IMR-90 (cell line): ENCODE measurements around the gene OR14I1. TPM values are rescaled to one million over a fixed set of nuclear protein-coding genes. Genes with fewer than 3 reads are reported as not detected.

Experiments
- ATAC-seq: fragments of 200-7000 bp; cut with Tn5 transposase; 2 replicates; pipeline ENCODE4 v1.9.1; 2020; ENCODE audit warnings: low read depth, mild to moderate bottlenecking, moderate library complexity
- BruUV-seq: library from RNA; stranded (reverse); fragments of 400-500 nt; replicated peaks from 2 replicates; lab custom pipeline; 2021; lab: Mats Ljungman, UMichigan
- CTCF ChIA-PET: fragments of 300-600 bp; formaldehyde crosslinking; extraction: SDS; loops from one replicate; lab custom pipeline; 2021; ENCODE audit warnings: antibody characterized with exemption; lab: Yijun Ruan, JAX
- POLR2A ChIA-PET: fragments of 300-600 bp; sonication (Branson Sonifier 250); formaldehyde crosslinking; loops from one replicate; lab custom pipeline; 2022; ENCODE audit warnings: antibody characterized with exemption; ENCODE audit not compliant: unreplicated experiment; lab: Charles Lee
- DNase-seq: peaks from one replicate; pipeline ENCODE4 v3.0.0; 2013
- H2AFZ ChIP-seq: replicated peaks from 2 replicates; pipeline ENCODE3; 2013; ENCODE audit warnings: low read length, mild to moderate bottlenecking; ENCODE audit not compliant: poor library complexity
- H2AK5ac ChIP-seq: 2 replicates; pipeline ENCODE4 v1.6.1; 2013; ENCODE audit warnings: low read depth, low read length, inconsistent platforms
- H2AK9ac ChIP-seq: replicated peaks from 2 replicates; pipeline ENCODE3; 2013; ENCODE audit warnings: mild to moderate bottlenecking, low read depth, low read length, moderate library complexity; ENCODE audit not compliant: poor library complexity
- H2BK120ac ChIP-seq: 2 replicates; pipeline ENCODE4 v1.6.1; 2013; ENCODE audit warnings: low read depth, low read length, inconsistent platforms
- H2BK15ac ChIP-seq: 3 replicates; pipeline ENCODE4 v1.6.1; 2013; ENCODE audit warnings: low read depth, low read length, inconsistent platforms
- H2BK20ac ChIP-seq: 2 replicates; pipeline ENCODE4 v1.6.1; 2013; ENCODE audit warnings: low read depth, mild to moderate bottlenecking, inconsistent platforms, low read length, moderate library complexity
- H2BK5ac ChIP-seq: 2 replicates; pipeline ENCODE4 v1.6.1; 2013; ENCODE audit warnings: mild to moderate bottlenecking, low read depth, low read length, inconsistent platforms; ENCODE audit not compliant: poor library complexity, severe bottlenecking
- H3K14ac ChIP-seq: replicated peaks from 2 replicates; pipeline ENCODE4 v1.6.1; 2013; ENCODE audit warnings: low read depth, low read length, inconsistent platforms
- H3K18ac ChIP-seq: 2 replicates; pipeline ENCODE4 v1.6.1; 2013; ENCODE audit warnings: low read depth, low read length, control low read depth
- H3K23ac ChIP-seq: 2 replicates; pipeline ENCODE4 v1.6.1; 2013; ENCODE audit warnings: low read depth, low read length, inconsistent platforms
- H3K27ac ChIP-seq: 2 replicates; pipeline ENCODE4 v1.5.1; 2013; ENCODE audit warnings: mild to moderate bottlenecking, control low read depth, low read length; ENCODE audit not compliant: insufficient read depth
- H3K27me3 ChIP-seq: 2 replicates; pipeline ENCODE4 v1.6.1; 2013; ENCODE audit warnings: low read length; ENCODE audit not compliant: control insufficient read depth, insufficient read depth
- H3K36me3 ChIP-seq: 2 replicates; pipeline ENCODE4 v1.6.1; 2013; ENCODE audit warnings: low read length, mixed read lengths; ENCODE audit not compliant: control insufficient read depth, insufficient read depth
- H3K4ac ChIP-seq: 2 replicates; pipeline ENCODE4 v1.6.1; 2013; ENCODE audit warnings: low read depth, low read length, inconsistent platforms
- H3K4me1 ChIP-seq: 2 replicates; pipeline ENCODE4 v1.6.1; 2013; ENCODE audit warnings: low read length, mixed read lengths; ENCODE audit not compliant: control insufficient read depth, insufficient read depth
- H3K4me2 ChIP-seq: 2 replicates; pipeline ENCODE4 v1.6.1; 2013; ENCODE audit warnings: low read depth, mild to moderate bottlenecking, control low read depth, low read length, moderate library complexity
- H3K4me3 ChIP-seq: 2 replicates; pipeline ENCODE4 v1.5.1; 2013; ENCODE audit warnings: low read depth, mild to moderate bottlenecking, control low read depth, low read length, moderate library complexity; ENCODE audit not compliant: insufficient read depth
- H3K56ac ChIP-seq: 2 replicates; pipeline ENCODE4 v1.6.1; 2013; ENCODE audit warnings: low read length, inconsistent platforms; ENCODE audit not compliant: insufficient read depth; ENCODE audit errors: extremely low read depth
- H3K79me1 ChIP-seq, 2 experiments: 2 replicates each; pipeline ENCODE4 v1.6.1; 2013; ENCODE audit warnings: low read length in 2 of 2, inconsistent platforms in 1 of 2, low read depth in 1 of 2
- H3K9ac ChIP-seq: 2 replicates; pipeline ENCODE4 v1.6.1; 2013; ENCODE audit warnings: low read depth, low read length, control low read depth
- H3K9me1 ChIP-seq: 2 replicates; pipeline ENCODE4 v1.6.1; 2013; ENCODE audit warnings: low read length, inconsistent platforms; ENCODE audit not compliant: insufficient read depth
- H3K9me3 ChIP-seq: 2 replicates; pipeline ENCODE4 v1.6.1; 2013; ENCODE audit warnings: low read length; ENCODE audit not compliant: control insufficient read depth, insufficient read depth
- H4K20me1 ChIP-seq: 2 replicates; pipeline ENCODE4 v1.6.1; 2013; ENCODE audit warnings: low read length, inconsistent platforms; ENCODE audit not compliant: insufficient read depth
- H4K5ac ChIP-seq: 2 replicates; pipeline ENCODE4 v1.6.1; 2013; ENCODE audit warnings: mild to moderate bottlenecking, low read depth, low read length, control low read depth
- H4K8ac ChIP-seq, 2 experiments: 2 replicates each; pipeline ENCODE4 v1.6.1; 2013; ENCODE audit warnings: low read depth in 2 of 2, low read length in 2 of 2, control low read depth in 1 of 2, inconsistent platforms in 1 of 2
- H4K91ac ChIP-seq: 2 replicates; pipeline ENCODE4 v1.6.1; 2013; ENCODE audit warnings: low read depth, low read length, inconsistent platforms; ENCODE audit not compliant: insufficient read depth
- BHLHE40 ChIP-seq: fragments of 150-350 bp; IDR thresholded peaks from 2 replicates; pipeline ENCODE4 v1.6.1; 2016; ENCODE audit warnings: mild to moderate bottlenecking, low read depth, low read length
- CEBPB ChIP-seq: IDR thresholded peaks from 2 replicates; pipeline ENCODE4 v1.6.1; 2012; ENCODE audit warnings: low read depth, low read length, improper control_type of control experiment
- CHD1 ChIP-seq: IDR thresholded peaks from 2 replicates; pipeline ENCODE4 v1.6.1; 2012; ENCODE audit warnings: low read depth, low read length, improper control_type of control experiment
- FOS ChIP-seq: fragments of 150-350 bp; IDR thresholded peaks from 2 replicates; pipeline ENCODE4 v1.6.1; 2016; ENCODE audit warnings: low read depth, low read length
- MAFK ChIP-seq: IDR thresholded peaks from 2 replicates; pipeline ENCODE4 v1.6.1; 2012; ENCODE audit warnings: low read depth, low read length, improper control_type of control experiment
- MAZ ChIP-seq: IDR thresholded peaks from 2 replicates; pipeline ENCODE4 v1.6.1; 2012; ENCODE audit warnings: low read depth, mild to moderate bottlenecking, low read length, improper control_type of control experiment, moderate library complexity, borderline replicate concordance
- MXI1 ChIP-seq: IDR thresholded peaks from 2 replicates; pipeline ENCODE4 v1.6.1; 2012; ENCODE audit warnings: low read depth, mild to moderate bottlenecking, low read length, moderate library complexity, borderline replicate concordance
- NFE2L2 ChIP-seq: fragments of 150-350 bp; IDR thresholded peaks from 2 replicates; pipeline ENCODE4 v1.6.1; 2016; ENCODE audit warnings: low read depth, mild to moderate bottlenecking, low read length
- POLR2A ChIP-seq: IDR thresholded peaks from 2 replicates; pipeline ENCODE4 v1.6.1; 2012; ENCODE audit warnings: mild to moderate bottlenecking, low read depth, low read length
- RAD21 ChIP-seq: IDR thresholded peaks from 2 replicates; pipeline ENCODE4 v1.6.1; 2012; ENCODE audit warnings: low read length, improper control_type of control experiment
- RCOR1 ChIP-seq: IDR thresholded peaks from 2 replicates; pipeline ENCODE4 v1.6.1; 2012; ENCODE audit warnings: mild to moderate bottlenecking, low read length, improper control_type of control experiment; ENCODE audit not compliant: insufficient replicate concordance
- RFX5 ChIP-seq: IDR thresholded peaks from 2 replicates; pipeline ENCODE4 v1.8.0; 2012; ENCODE audit warnings: low read depth, mild to moderate bottlenecking, low read length, moderate library complexity
- SMC3 ChIP-seq: fragments of 150-350 bp; IDR thresholded peaks from 2 replicates; pipeline ENCODE4 v1.6.1; 2016; ENCODE audit warnings: low read depth, mild to moderate bottlenecking, antibody characterized with exemption, low read length, moderate library complexity
- WGBS, 2 experiments: methylation state at CpG; one replicate each; pipeline versions ENCODE4 v1.1.5 to v1.1.7; 2013; ENCODE audit warnings: missing lambda C conversion rate in 2 of 2; ENCODE audit not compliant: insufficient read length in 1 of 2; ENCODE audit errors: extremely low coverage in 2 of 2; 5-methylcytosine and 5-hydroxymethylcytosine counted together
- dilution Hi-C: fragments of 300-500 bp; cut with HindIII; formaldehyde crosslinking; loops from one replicate; pipeline ENCODE4 v1.14.3; 2018; ENCODE audit warnings: low sequenced_read_pairs; ENCODE audit not compliant: unreplicated experiment
- in situ Hi-C: fragments of 300-500 bp; cut with MboI; formaldehyde crosslinking; loops from 3 replicates; pipeline ENCODE4 v1.14.3; 2019; ENCODE audit warnings: low sequenced_read_pairs, inconsistent platforms, mixed read lengths
- intact Hi-C: fragments of 100-400 bp; cut with micrococcal nuclease; formaldehyde crosslinking; loops from 2 replicates; pipeline ENCODE4 v1.10.0; 2022
- polyA plus RNA-seq, 3 experiments: library from polyadenylated mRNA; depleted of rRNA; stranded (reverse); fragments of >200 nt; gene quantifications; 2 replicates each; pipeline ENCODE4 v1.2.3, GENCODE V29; 2012; ENCODE audit warnings: low replicate concordance in 1 of 3
- total RNA-seq: library from RNA; depleted of rRNA; stranded (reverse); fragments of >200 nt; gene quantifications from 2 replicates; pipeline ENCODE4 v1.2.3, GENCODE V29; 2012
- TF ChIP-seq, protein P1 (sequence below): conservative IDR thresholded peaks from 2 replicates; pipeline ENCODE4 v1.5.1; 2012; ENCODE audit warnings: mild to moderate bottlenecking, low read depth, low read length, improper control_type of control experiment
- TF ChIP-seq, protein P2 (sequence below): fragments of 150-350 bp; IDR thresholded peaks from 2 replicates; pipeline ENCODE4 v1.6.1; 2016; ENCODE audit warnings: low read depth, mild to moderate bottlenecking, low read length, moderate library complexity, borderline replicate concordance
- TF ChIP-seq, protein P3 (sequence below): fragments of 150-350 bp; IDR thresholded peaks from 2 replicates; pipeline ENCODE4 v1.6.1; 2017; ENCODE audit warnings: mild to moderate bottlenecking, antibody characterized with exemption, low read length, low read depth

OR14I1 gene
- total and polyA plus RNA-seq, 2 of the 4 experiments (the other 2 are of a cell fraction) = not detected

DNA sequence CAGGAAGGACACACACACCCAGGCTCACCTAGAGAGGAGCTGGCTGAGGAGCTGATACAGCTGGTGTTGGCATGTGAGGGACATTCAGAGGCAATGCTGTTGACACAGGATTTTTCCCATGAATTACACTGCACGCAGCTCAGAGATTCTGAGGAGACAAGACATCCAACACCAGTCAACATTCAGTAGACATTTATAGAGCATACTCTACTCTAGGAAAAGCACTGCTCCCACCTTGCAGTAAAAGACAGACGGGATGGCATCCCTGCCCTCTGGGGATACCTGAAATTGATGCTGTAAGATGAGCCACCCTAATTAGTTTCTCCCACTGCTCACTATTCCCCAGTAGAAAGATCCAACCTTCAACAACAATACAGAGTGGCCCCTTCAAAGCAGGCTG lies 47.9 kb upstream of the OR14I1 start:
- Histone ChIP-seq H2BK5ac (no peak overlapping the region), H3K4me2 (no peak overlapping the region), H3K79me1 (no peaks in the 10 kb centered on the region), H2BK15ac (no peak overlapping the region), H2AK5ac (no peak overlapping the region), H3K9me1 (no peaks in the 10 kb centered on the region), H3K36me3 (no peaks in the 10 kb centered on the region), H3K4ac (no peak overlapping the region), H3K23ac (no peak overlapping the region), H3K14ac (no peak overlapping the region), H3K4me3 (no peak overlapping the region), H3K9me3 (peaks cover 30% of the 10 kb centered on the region), H4K91ac (no peak overlapping the region), H4K5ac (no peak overlapping the region), H4K8ac (no peak overlapping the region), H3K9ac (no peak overlapping the region), H2AK9ac (no peak overlapping the region), H3K56ac (no peak overlapping the region), H3K4me1 (no peaks in the 10 kb centered on the region), H4K20me1 (no peaks in the 10 kb centered on the region), H2BK120ac (no peak overlapping the region), H3K27ac (no peak overlapping the region), H3K27me3 (no peaks in the 10 kb centered on the region), H3K18ac (no peak overlapping the region), H2AFZ (no peak overlapping the region), H2BK20ac (no peak overlapping the region)
- dilution Hi-C loops (no loop called here), in situ Hi-C loops (no loop called here), intact Hi-C loops (no loop called here)
- DNase-seq = no peak
- ATAC-seq = no peak
- no TSS peak for BruUV-seq
- ChIA-PET POLR2A (no interaction called here), CTCF (no interaction called here)
- TF ChIP-seq RFX5 = no peak
- no peak for TF ChIP-seq BHLHE40
- TF ChIP-seq NFE2L2 = no peak
- no peak for TF ChIP-seq MAZ
- TF ChIP-seq, protein P1, sequence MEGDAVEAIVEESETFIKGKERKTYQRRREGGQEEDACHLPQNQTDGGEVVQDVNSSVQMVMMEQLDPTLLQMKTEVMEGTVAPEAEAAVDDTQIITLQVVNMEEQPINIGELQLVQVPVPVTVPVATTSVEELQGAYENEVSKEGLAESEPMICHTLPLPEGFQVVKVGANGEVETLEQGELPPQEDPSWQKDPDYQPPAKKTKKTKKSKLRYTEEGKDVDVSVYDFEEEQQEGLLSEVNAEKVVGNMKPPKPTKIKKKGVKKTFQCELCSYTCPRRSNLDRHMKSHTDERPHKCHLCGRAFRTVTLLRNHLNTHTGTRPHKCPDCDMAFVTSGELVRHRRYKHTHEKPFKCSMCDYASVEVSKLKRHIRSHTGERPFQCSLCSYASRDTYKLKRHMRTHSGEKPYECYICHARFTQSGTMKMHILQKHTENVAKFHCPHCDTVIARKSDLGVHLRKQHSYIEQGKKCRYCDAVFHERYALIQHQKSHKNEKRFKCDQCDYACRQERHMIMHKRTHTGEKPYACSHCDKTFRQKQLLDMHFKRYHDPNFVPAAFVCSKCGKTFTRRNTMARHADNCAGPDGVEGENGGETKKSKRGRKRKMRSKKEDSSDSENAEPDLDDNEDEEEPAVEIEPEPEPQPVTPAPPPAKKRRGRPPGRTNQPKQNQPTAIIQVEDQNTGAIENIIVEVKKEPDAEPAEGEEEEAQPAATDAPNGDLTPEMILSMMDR = no peak
- TF ChIP-seq RAD21 = no peak
- TF ChIP-seq MXI1 = no peak
- TF ChIP-seq, protein P2, sequence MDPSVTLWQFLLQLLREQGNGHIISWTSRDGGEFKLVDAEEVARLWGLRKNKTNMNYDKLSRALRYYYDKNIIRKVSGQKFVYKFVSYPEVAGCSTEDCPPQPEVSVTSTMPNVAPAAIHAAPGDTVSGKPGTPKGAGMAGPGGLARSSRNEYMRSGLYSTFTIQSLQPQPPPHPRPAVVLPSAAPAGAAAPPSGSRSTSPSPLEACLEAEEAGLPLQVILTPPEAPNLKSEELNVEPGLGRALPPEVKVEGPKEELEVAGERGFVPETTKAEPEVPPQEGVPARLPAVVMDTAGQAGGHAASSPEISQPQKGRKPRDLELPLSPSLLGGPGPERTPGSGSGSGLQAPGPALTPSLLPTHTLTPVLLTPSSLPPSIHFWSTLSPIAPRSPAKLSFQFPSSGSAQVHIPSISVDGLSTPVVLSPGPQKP = no peak
- no peak for TF ChIP-seq RCOR1
- TF ChIP-seq POLR2A = no peak
- no peak for TF ChIP-seq CEBPB
- TF ChIP-seq, protein P3, sequence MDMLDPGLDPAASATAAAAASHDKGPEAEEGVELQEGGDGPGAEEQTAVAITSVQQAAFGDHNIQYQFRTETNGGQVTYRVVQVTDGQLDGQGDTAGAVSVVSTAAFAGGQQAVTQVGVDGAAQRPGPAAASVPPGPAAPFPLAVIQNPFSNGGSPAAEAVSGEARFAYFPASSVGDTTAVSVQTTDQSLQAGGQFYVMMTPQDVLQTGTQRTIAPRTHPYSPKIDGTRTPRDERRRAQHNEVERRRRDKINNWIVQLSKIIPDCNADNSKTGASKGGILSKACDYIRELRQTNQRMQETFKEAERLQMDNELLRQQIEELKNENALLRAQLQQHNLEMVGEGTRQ = no peak
- no peak for TF ChIP-seq CHD1
- TF ChIP-seq MAFK = no peak
- no peak for TF ChIP-seq FOS
- no peak for TF ChIP-seq SMC3
- no CpG with 5 or more reads among the region's 2 CpGs for WGBS, 2 experiments
